ENCODE measurements around the gene HLF. TPM values are rescaled to one million over a fixed set of nuclear protein-coding genes. Genes with fewer than 3 reads are reported as not detected.

The HLF gene
- polyA plus RNA-seq, 3 donors = not detected

- no peaks in the 10 kb centered on the region for H3K27me3 Mint-ChIP-seq (ENCODE audit: low read depth in 3 of 3)
- no peaks in the 10 kb centered on the region for H3K36me3 ChIP-seq (replicated peaks in 1 of 2; ENCODE audit: control insufficient read depth in 1 of 2, insufficient read depth in 2 of 2, low read length in 2 of 2)
- no peak overlapping the region for H3K27ac Mint-ChIP-seq
Measured at GRCh38 chr17:55318715-55319487, 54.1 kb downstream of the HLF start.

GRCh38 chr17:55319933-55320593, 55.3 kb downstream of the HLF start:
- Histone ChIP-seq H2AFZ (ENCODE audit: insufficient read depth, low read depth, low read length, poor library complexity, severe bottlenecking) (no peak overlapping the region), H3K4me3 (replicated peaks in 1 of 3; ENCODE audit: low read depth in 2 of 3, low read length in 3 of 3) (no peak overlapping the region), H3K9me3 (replicated peaks in 1 of 2; ENCODE audit: control insufficient read depth in 1 of 2, insufficient read depth in 1 of 2, low read length in 2 of 2) (no peaks in the 10 kb centered on the region), H3K9ac (ENCODE audit: insufficient read depth, low read length, poor library complexity, severe bottlenecking) (no peak overlapping the region), H3K4me1 (ENCODE audit: control insufficient read depth in 1 of 2, insufficient read depth in 2 of 2, low read length in 2 of 2) (no peaks in the 10 kb centered on the region), H3K36me3 (replicated peaks in 1 of 2; ENCODE audit: control insufficient read depth in 1 of 2, insufficient read depth in 2 of 2, low read length in 2 of 2) (no peaks in the 10 kb centered on the region), H3K4me2 (replicated peaks; ENCODE audit: extremely low read depth, low read length, poor library complexity, severe bottlenecking) (no peak overlapping the region), H4K20me1 (ENCODE audit: insufficient read depth, low read length) (no peaks in the 10 kb centered on the region), H3K27ac (ENCODE audit: low read depth in 1 of 2, low read length in 2 of 2) (no peak overlapping the region), H3K79me2 (ENCODE audit: insufficient read depth, low read length) (no peaks in the 10 kb centered on the region), H3K27me3 (ENCODE audit: control insufficient read depth in 2 of 2, insufficient read depth in 2 of 2, low read length in 2 of 2) (no peaks in the 10 kb centered on the region)
- Mint-ChIP-seq H3K9me3 (peaks cover 0 to 7% (median 0%) of the 10 kb centered on the region in 7 donors), H3K27ac (no peak overlapping the region), H3K4me1 (no peaks in the 10 kb centered on the region), H3K4me3 (no peak overlapping the region), H3K27me3 (ENCODE audit: low read depth in 3 of 3) (peaks cover 0 to 2% (median 0%) of the 10 kb centered on the region in 3 donors), H3K36me3 (no peaks in the 10 kb centered on the region)
- no peak for DNase-seq
- WGBS (ENCODE audit: insufficient coverage) = 92% methylated on average over 4 of the region's 5 CpGs
- intact Hi-C loops (cut with micrococcal nuclease) = no loop called here
- no peak for TF ChIP-seq CTCF (IDR thresholded peaks at IDR 0.05)

More at GRCh38 chr17:55318715-55319487, 54.1 kb downstream of the HLF start:
- Histone ChIP-seq H3K9me3 (replicated peaks in 1 of 2; ENCODE audit: control insufficient read depth in 1 of 2, insufficient read depth in 1 of 2, low read length in 2 of 2) (no peaks in the 10 kb centered on the region), H3K4me3 (replicated peaks in 1 of 3; ENCODE audit: low read depth in 2 of 3, low read length in 3 of 3) (no peak overlapping the region), H3K4me1 (ENCODE audit: control insufficient read depth in 1 of 2, insufficient read depth in 2 of 2, low read length in 2 of 2) (no peaks in the 10 kb centered on the region), H3K79me2 (ENCODE audit: insufficient read depth, low read length) (no peaks in the 10 kb centered on the region), H3K27me3 (ENCODE audit: control insufficient read depth in 2 of 2, insufficient read depth in 2 of 2, low read length in 2 of 2) (no peaks in the 10 kb centered on the region), H3K9ac (ENCODE audit: insufficient read depth, low read length, poor library complexity, severe bottlenecking) (no peak overlapping the region), H3K4me2 (replicated peaks; ENCODE audit: extremely low read depth, low read length, poor library complexity, severe bottlenecking) (no peak overlapping the region), H4K20me1 (ENCODE audit: insufficient read depth, low read length) (no peaks in the 10 kb centered on the region), H3K27ac (ENCODE audit: low read depth in 1 of 2, low read length in 2 of 2) (no peak overlapping the region), H2AFZ (ENCODE audit: insufficient read depth, low read depth, low read length, poor library complexity, severe bottlenecking) (no peak overlapping the region)
- no peak for DNase-seq
- intact Hi-C loops (cut with micrococcal nuclease) = no loop called here
- TF ChIP-seq CTCF (IDR thresholded peaks at IDR 0.05) = no peak
- Mint-ChIP-seq H3K9me3 (peaks cover 0 to 4% (median 0%) of the 10 kb centered on the region in 7 donors), H3K36me3 (no peaks in the 10 kb centered on the region), H3K4me1 (no peaks in the 10 kb centered on the region), H3K4me3 (no peak overlapping the region)
- WGBS (ENCODE audit: insufficient coverage) = 98% methylated on average over 4 of the region's 7 CpGs

Data from CD14-positive monocyte (primary cell).